Heart left ventricle (tissue), 13 donors: Measurements from ENCODE around the gene ANO2.

ENCODE experiments used
- POLR2A ChIP-seq, 2 donors: fragments of 450-650 bp; IDR thresholded peaks; one replicate each; pipeline ENCODE4 v1.6.1; 2017; ENCODE audit warnings: antibody characterized with exemption in 2 of 2, mild to moderate bottlenecking in 2 of 2, moderate library complexity in 2 of 2
- TF ChIP-seq, protein P1 (sequence below), 12 donors: fragments of 200-600 bp; sonication (generic) in 4 of 12; IDR thresholded peaks; one replicate each; pipeline versions ENCODE4 v1.5.0 to v1.8.0; 2018 to 2022; ENCODE audit warnings: antibody characterized with exemption in 12 of 12, mild to moderate bottlenecking in 5 of 12
- donor health status: ischemic (EF 13 %, LVEDD 7.1; RV severe dilation, severe dysfunction).
- donor health status: DM: no; HTN: yes; CAD: no.
- donor health status: DM: no; HTN: no; CAD: no.
- donor health status: ischemic (EF 25% LVEDD 6.9; RV normal size, moderate dysfunction).
- donor health status: ischemic (EF 25% LVEDD 5.7; RV mildly dilated, moderate dysfunction).
- donor health status: ischemic (EF 35%, LVEDD 5.7; RV mildly dilated, moderate dysfunction).
- donor health status: nonischemic (EF 11% LVEDD 7.7; RV severe dilation, severe dysfunction).
- donor health status: DM: yes; HTN: yes; CAD: no.
- donor health status: PGD.
- donor health status: ischemic (EF 29% LVEDD 5.4; RV normal size, mild dysfunction).
- donor health status: nonischemic (EF 23%, LVEDD 6.1; RV moderate dilation, normal function).

DNA sequence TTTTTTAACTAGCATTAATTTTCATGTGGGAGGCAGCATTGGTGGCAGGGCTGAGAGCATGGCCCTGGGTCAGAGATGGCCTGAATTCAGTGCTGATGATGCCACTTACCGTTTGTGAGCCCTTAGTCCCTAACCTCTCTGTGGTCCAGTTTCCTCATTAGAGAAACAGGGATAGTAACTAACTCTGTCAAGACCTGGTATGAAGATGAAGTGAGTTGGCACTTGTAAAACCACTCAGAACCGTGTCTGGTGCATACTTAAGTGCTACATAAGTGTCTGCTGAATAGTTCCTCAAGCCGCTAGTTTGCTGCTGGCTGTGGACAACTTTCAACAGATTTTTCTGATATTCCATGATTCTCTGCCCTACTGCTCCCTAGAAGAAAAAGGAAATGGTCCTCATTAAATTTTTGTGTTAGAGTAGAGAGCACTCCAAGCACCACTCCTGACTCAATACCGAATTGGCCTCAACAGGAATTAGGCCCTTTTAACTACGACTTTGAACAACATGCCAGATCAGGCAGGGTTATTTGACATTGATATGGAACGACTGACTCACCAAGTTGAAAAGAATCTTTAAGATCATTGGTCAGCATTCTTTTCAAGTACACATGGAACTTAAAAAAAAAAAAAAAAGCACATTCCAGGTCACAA lies 250.2 kb downstream of the ANO2 start:
- TF ChIP-seq, protein P1, sequence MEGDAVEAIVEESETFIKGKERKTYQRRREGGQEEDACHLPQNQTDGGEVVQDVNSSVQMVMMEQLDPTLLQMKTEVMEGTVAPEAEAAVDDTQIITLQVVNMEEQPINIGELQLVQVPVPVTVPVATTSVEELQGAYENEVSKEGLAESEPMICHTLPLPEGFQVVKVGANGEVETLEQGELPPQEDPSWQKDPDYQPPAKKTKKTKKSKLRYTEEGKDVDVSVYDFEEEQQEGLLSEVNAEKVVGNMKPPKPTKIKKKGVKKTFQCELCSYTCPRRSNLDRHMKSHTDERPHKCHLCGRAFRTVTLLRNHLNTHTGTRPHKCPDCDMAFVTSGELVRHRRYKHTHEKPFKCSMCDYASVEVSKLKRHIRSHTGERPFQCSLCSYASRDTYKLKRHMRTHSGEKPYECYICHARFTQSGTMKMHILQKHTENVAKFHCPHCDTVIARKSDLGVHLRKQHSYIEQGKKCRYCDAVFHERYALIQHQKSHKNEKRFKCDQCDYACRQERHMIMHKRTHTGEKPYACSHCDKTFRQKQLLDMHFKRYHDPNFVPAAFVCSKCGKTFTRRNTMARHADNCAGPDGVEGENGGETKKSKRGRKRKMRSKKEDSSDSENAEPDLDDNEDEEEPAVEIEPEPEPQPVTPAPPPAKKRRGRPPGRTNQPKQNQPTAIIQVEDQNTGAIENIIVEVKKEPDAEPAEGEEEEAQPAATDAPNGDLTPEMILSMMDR (IDR thresholded peaks at IDR 0.05), result no peak
- TF ChIP-seq POLR2A (IDR thresholded peaks at IDR 0.05), result no peak
